Suprapubic skin (tissue), 4 donors: ENCODE data around the gene KIF22. TPM values are rescaled to one million over a fixed set of nuclear protein-coding genes. Genes with fewer than 3 reads are reported as not detected.

Experiments used
- DNase-seq, 2 donors: peaks; one replicate each; pipeline ENCODE4 v3.0.0-alpha.2; 2019; ENCODE audit warnings: low spot score in 2 of 2
- H3K27ac ChIP-seq: fragments of 200-600 bp; sonication (generic); one replicate; pipeline ENCODE4 v1.5.1; 2019
- H3K27me3 ChIP-seq: fragments of 200-600 bp; sonication (generic); one replicate; pipeline ENCODE4 v1.5.1; 2019
- H3K36me3 ChIP-seq: fragments of 200-600 bp; sonication (generic); one replicate; pipeline ENCODE4 v1.5.1; 2019
- H3K4me1 ChIP-seq: fragments of 200-600 bp; sonication (generic); one replicate; pipeline ENCODE4 v1.5.1; 2019
- H3K4me3 ChIP-seq: fragments of 200-600 bp; sonication (generic); one replicate; pipeline ENCODE4 v1.5.1; 2019; ENCODE audit warnings: mild to moderate bottlenecking
- H3K9me3 ChIP-seq: fragments of 200-600 bp; sonication (generic); one replicate; pipeline ENCODE4 v1.5.1; 2019
- CTCF ChIP-seq, 2 donors: fragments of 200-600 bp in 1 of 2; fragments of 450-650 bp in 1 of 2; sonication (generic) in 1 of 2; IDR thresholded peaks; one replicate each; pipeline ENCODE4 v1.5.1; 2016 to 2019; ENCODE audit warnings: antibody characterized with exemption in 2 of 2, mild to moderate bottlenecking in 1 of 2, moderate library complexity in 1 of 2
- EP300 ChIP-seq: sonication (generic); formaldehyde crosslinking; IDR thresholded peaks from one replicate; pipeline ENCODE4 v1.6.1; 2017; ENCODE audit warnings: antibody characterized with exemption
- POLR2A ChIP-seq, 2 donors: fragments of 450-650 bp; IDR thresholded peaks; one replicate each; pipeline ENCODE4 v1.6.1; 2017; ENCODE audit warnings: antibody characterized with exemption in 2 of 2, mild to moderate bottlenecking in 2 of 2, moderate library complexity in 2 of 2
- POLR2AphosphoS5 ChIP-seq, 3 donors: sonication (generic); formaldehyde crosslinking; IDR thresholded peaks; one replicate each; pipeline ENCODE4 v1.6.1; 2017; ENCODE audit warnings: antibody characterized with exemption in 3 of 3
- WGBS: methylation state at CpG from one replicate; pipeline ENCODE4 v1.1.5; 2018; 5-methylcytosine and 5-hydroxymethylcytosine counted together
- total RNA-seq, 4 donors: library from RNA; depleted of rRNA; stranded (reverse); fragments of >200 nt; gene quantifications; one replicate each; pipeline ENCODE4 v1.1.0, GENCODE V29; 2016

The KIF22 gene
- total RNA-seq, 4 donors from 2014 or later = 42.8 to 65.7 (median 55.1) TPM

DNA sequence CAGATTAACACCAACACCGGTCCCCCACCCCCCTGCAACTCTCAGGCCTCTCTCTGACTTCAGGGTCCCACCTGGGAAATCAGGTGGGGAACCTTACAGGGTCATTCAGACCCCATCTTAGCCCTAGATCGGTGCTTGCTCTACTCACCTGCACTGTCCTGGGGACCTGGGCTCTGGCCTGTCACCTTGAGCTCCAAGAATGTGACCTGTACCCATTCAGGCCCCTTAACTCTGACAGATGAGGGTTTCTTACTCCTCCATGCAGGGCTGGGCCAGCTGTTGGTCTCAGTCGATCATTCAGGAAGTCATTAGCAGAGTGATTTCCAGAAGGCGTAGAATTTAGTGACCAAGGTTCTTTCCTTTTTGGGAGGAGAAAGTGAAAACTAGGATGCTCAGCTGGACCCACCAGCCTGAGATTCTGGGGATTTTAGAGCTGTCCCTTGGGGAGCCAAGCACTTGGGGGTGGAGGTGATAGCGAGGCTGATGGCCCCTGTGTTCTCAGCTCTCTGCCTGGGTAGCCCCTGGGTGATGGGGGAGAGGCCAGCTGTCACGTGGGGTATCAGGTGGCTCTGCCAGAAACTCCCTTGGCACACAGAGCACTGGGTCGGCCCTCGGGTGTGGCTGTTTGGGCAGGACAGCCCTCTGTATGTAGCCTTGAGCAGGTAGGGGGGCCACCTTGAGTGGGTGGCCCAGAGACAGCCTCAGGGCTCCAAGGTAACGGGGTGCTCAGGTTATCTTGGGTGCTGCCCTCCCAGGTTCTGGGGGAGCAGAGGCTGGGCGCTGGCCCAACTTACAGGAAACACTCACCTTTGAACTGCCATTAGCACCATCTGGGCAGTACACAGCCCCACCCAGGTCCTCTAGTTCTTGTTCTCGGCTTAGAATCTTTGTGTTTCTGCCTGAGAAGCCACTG is 30.4 kb downstream of the KIF22 start:
- H3K4me3 ChIP-seq = peak overlapping the region; percentile 63
- H3K27ac ChIP-seq = peak overlapping the region; percentile 88
- TF ChIP-seq EP300 (no peak), POLR2A (IDR thresholded peaks at IDR 0.05) (no peak), POLR2AphosphoS5 (IDR thresholded peaks at IDR 0.05) (no peak)
- no peaks in the 10 kb centered on the region for H3K9me3 ChIP-seq
- 11% methylated on average over 7 of the region's 11 CpGs for WGBS
- no peaks in the 10 kb centered on the region for H3K27me3 ChIP-seq
- no peak for DNase-seq
- peaks cover 12% of the 10 kb centered on the region for H3K36me3 ChIP-seq
- H3K4me1 ChIP-seq = peaks cover 85% of the 10 kb centered on the region

DNA sequence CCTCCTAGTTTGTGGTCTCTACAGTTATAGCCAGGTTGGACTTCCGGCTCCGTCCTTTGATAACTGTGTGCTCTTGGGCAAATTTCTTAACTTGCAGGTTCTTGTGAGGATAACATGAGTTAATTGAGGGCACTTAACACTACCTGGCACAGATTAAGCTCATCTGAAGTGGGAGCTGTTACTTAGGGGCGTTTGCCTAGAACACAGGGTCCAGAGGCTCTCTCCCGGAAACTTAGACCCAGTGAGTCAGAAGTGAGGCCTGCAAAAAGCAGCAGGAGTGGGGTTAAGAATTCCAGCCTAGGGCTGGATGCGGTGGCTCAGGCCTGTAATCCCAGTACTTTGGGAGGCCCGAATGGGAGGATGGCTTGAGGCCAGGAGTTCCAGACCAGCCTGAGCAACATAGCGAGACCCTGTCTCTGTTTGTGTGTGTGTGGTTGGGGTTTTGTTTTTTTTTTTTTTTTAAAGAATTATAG is 31.1 kb downstream of the KIF22 start:
- Histone ChIP-seq H3K4me3 (peak overlapping the region; percentile 63), H3K27ac (peak overlapping the region; percentile 88), H3K9me3 (no peaks in the 10 kb centered on the region), H3K4me1 (peaks cover 86% of the 10 kb centered on the region), H3K36me3 (peaks cover 12% of the 10 kb centered on the region), H3K27me3 (no peaks in the 10 kb centered on the region)
- TF ChIP-seq EP300 = no peak
- no peak for TF ChIP-seq POLR2A (IDR thresholded peaks at IDR 0.05)
- TF ChIP-seq POLR2AphosphoS5 (IDR thresholded peaks at IDR 0.05) = no peak
- TF ChIP-seq CTCF (IDR thresholded peaks at IDR 0.05) = no peak
- WGBS = 12% methylated on average over 6 of the region's 7 CpGs
- no peak for DNase-seq

GRCh38 chr16:29824589-29825144 is 34.1 kb downstream of the KIF22 start:
- TF ChIP-seq POLR2A (IDR thresholded peaks at IDR 0.05) = no peak
- no peak for TF ChIP-seq CTCF (IDR thresholded peaks at IDR 0.05)
- TF ChIP-seq POLR2AphosphoS5 (IDR thresholded peaks at IDR 0.05) = no peak
- TF ChIP-seq EP300 = no peak
- Histone ChIP-seq H3K4me1 (peaks cover 67% of the 10 kb centered on the region), H3K4me3 (no peak overlapping the region), H3K36me3 (peaks cover under 1% of the 10 kb centered on the region), H3K9me3 (no peaks in the 10 kb centered on the region), H3K27ac (peak overlapping the region; percentile 63), H3K27me3 (no peaks in the 10 kb centered on the region)
- 26% methylated on average over 7 of the region's 7 CpGs for WGBS
- DNase-seq = no peak

- WGBS = 68% methylated on average over 7 of the region's 10 CpGs
- DNase-seq = no peak
- TF ChIP-seq POLR2AphosphoS5 (IDR thresholded peaks at IDR 0.05) (no peak), CTCF (IDR thresholded peaks at IDR 0.05) (no peak), EP300 (no peak), POLR2A (IDR thresholded peaks at IDR 0.05) (no peak)
- H3K36me3 ChIP-seq = peaks cover under 1% of the 10 kb centered on the region
- H3K27ac ChIP-seq = peak overlapping the region; percentile 63
- no peaks in the 10 kb centered on the region for H3K27me3 ChIP-seq
- peaks cover 62% of the 10 kb centered on the region for H3K4me1 ChIP-seq
- peak overlapping the region; percentile 11 for H3K4me3 ChIP-seq
- no peaks in the 10 kb centered on the region for H3K9me3 ChIP-seq
Measured at GRCh38 chr16:29825145-29826044, 34.8 kb downstream of the KIF22 start.

DNA sequence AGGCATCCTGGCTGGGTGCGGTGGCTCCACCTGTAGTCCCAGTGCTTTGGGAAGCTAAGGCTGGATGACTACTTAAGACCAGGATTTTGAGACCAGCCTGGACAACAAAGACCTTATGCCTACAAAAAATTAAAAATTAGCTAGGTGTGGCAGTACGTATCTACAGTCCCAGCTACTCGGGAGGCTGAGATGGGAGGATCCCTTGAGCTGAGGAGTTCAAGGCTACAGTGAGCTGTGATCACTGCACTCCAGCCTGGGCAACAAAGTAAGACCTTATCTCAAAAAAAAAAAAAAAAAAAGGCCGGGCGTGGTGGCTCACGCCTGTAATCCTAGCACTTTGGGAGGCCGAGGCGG is 35.8 kb downstream of the KIF22 start:
- Histone ChIP-seq H3K27me3 (no peaks in the 10 kb centered on the region), H3K9me3 (no peaks in the 10 kb centered on the region), H3K27ac (peak overlapping the region; percentile 63), H3K4me3 (no peak overlapping the region), H3K36me3 (peaks cover 10% of the 10 kb centered on the region), H3K4me1 (peaks cover 65% of the 10 kb centered on the region)
- TF ChIP-seq EP300 = no peak
- TF ChIP-seq POLR2A (IDR thresholded peaks at IDR 0.05) = no peak
- TF ChIP-seq POLR2AphosphoS5 (IDR thresholded peaks at IDR 0.05) = no peak
- no peak for TF ChIP-seq CTCF (IDR thresholded peaks at IDR 0.05)
- no peak for DNase-seq
- 90% methylated on average over 8 of the region's 8 CpGs for WGBS
